ENCODE data around the gene TTC9.

The TTC9 gene

GRCh38 chr14:70600382-70601157, 41.1 kb upstream of the TTC9 start, which contains the start of gene MED6:
Gene MED6 (minus strand): TSS chr14:70600655. CDS start chr14:70600637, 18 bp downstream.
- Histone ChIP-seq H3K36me3 (peaks cover 9% of the 10 kb centered on the region), H3K27me3 (no peaks in the 10 kb centered on the region; the same call in 1 of the 2 replicates), H3K9me3 (no peaks in the 10 kb centered on the region), H3K4me3 (ENCODE audit: low read depth, low read length) (peak within 1 kb of the TSS; percentile 77), H3K4me1 (no peaks in the 10 kb centered on the region)
- TF ChIP-seq CTCF (IDR thresholded peaks at IDR 0.05; ENCODE audit: low read depth, low read length) = no peak
- DNase-seq = peak; percentile 96

DNA sequence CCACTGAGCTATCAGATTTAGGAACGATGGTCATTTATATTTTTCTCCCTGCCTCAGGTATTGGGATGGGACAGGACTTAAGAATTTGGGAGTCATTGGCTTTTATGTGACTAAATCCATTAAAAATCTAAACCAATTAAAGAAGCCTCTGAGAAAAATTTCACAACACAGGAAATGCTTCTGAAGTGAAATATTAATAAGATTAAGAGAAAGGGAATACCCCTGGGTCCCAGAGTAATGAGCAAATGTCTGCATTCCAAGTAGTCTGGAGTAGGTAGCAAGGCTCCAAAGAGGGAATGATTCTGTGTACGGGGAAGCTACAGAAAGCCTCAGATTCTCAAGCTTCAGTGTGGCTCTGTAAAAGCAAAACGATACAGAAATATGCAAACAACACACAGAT, 40.6 kb upstream of the TTC9 start:
- H3K4me1 ChIP-seq = no peaks in the 10 kb centered on the region
- peak overlapping the region; percentile 64 for H3K4me3 ChIP-seq (ENCODE audit: low read depth, low read length)
- peaks cover 3% of the 10 kb centered on the region; the same call in 1 of the 2 replicates for H3K36me3 ChIP-seq
- peaks cover 5% of the 10 kb centered on the region for H3K27me3 ChIP-seq
- H3K9me3 ChIP-seq = no peaks in the 10 kb centered on the region
- no peak for DNase-seq
- TF ChIP-seq CTCF (IDR thresholded peaks at IDR 0.05; ENCODE audit: low read depth, low read length) = no peak

DNA sequence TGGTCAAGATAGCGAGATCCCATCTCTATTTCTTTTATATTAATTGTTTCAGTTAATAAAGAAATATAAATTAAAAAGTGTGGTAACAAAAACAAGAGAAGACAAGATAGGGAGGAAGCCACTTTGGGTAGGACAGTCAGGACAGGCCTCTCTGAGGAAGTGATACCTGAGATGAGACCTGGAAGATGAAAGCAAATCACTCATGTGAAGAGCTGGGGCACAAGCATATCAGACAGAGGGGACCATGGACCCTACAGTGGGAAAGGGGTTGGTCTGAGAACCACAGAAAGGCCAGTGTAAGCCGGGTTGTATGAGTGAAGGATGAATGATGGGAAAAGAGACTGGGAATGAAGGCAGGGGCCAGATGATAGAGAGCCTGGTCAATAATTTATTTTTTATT, 39.5 kb upstream of the TTC9 start:
- Histone ChIP-seq H3K4me1 (no peaks in the 10 kb centered on the region), H3K36me3 (no peaks in the 10 kb centered on the region), H3K9me3 (no peaks in the 10 kb centered on the region), H3K27me3 (peaks cover 12% of the 10 kb centered on the region), H3K4me3 (ENCODE audit: low read depth, low read length) (no peak overlapping the region)
- TF ChIP-seq CTCF (IDR thresholded peaks at IDR 0.05; ENCODE audit: low read depth, low read length) = no peak
- no peak for DNase-seq

- no peaks in the 10 kb centered on the region for H3K4me1 ChIP-seq
- H3K36me3 ChIP-seq = no peaks in the 10 kb centered on the region
- DNase-seq = no peak
- peaks cover 15% of the 10 kb centered on the region for H3K27me3 ChIP-seq
- no peak overlapping the region for H3K4me3 ChIP-seq (ENCODE audit: low read depth, low read length)
- no peaks in the 10 kb centered on the region for H3K9me3 ChIP-seq
- no peak for TF ChIP-seq CTCF (IDR thresholded peaks at IDR 0.05; ENCODE audit: low read depth, low read length)
Observed at GRCh38 chr14:70611216-70611615, 30.5 kb upstream of the TTC9 start.

DNA sequence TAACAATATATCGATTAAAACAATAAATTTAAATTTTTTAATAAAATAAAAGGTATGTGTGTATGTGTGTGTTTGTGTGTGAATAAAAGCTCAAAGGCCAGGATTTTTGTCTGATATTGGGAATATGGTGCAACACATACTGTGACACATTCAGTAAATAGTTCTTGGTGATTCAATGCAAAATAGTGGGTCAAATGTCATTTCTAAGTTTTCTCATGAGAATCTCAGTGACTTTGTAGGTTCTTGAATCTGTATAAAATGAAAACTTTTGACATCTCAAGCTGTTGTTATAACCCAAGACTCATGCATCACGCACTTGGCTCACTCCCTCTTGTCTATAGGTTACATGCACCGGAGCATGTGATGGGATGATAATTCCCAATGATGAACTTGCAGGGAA, 25.1 kb upstream of the TTC9 start:
- Histone ChIP-seq H3K27me3 (peaks cover 15% of the 10 kb centered on the region), H3K36me3 (no peaks in the 10 kb centered on the region), H3K4me1 (no peaks in the 10 kb centered on the region), H3K9me3 (no peaks in the 10 kb centered on the region), H3K4me3 (ENCODE audit: low read depth, low read length) (no peak overlapping the region)
- DNase-seq = no peak
- TF ChIP-seq CTCF (IDR thresholded peaks at IDR 0.05; ENCODE audit: low read depth, low read length) = no peak

DNA sequence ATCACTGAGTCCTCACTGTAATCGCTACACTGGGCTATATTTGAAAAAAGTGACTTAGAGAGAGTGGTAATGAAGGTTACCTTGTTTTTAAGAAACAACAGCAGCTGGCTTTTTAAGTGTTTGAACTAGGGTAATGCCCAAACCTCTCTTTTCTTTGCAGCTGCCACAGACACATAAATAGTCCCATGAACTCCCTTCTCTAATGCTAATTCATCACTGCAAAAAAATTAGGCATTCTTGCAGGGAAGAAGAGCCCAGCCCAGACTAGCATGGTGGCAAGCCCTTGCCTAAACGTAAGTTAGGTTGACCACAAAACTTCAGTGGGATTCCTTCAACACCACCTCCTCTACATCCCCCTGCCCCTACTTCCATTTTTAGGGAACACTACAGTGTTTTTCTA, 23.4 kb upstream of the TTC9 start:
- H3K36me3 ChIP-seq = no peaks in the 10 kb centered on the region
- H3K4me1 ChIP-seq = no peaks in the 10 kb centered on the region
- H3K4me3 ChIP-seq (ENCODE audit: low read depth, low read length) = no peak overlapping the region
- no peak for DNase-seq
- no peaks in the 10 kb centered on the region for H3K9me3 ChIP-seq
- TF ChIP-seq CTCF (IDR thresholded peaks at IDR 0.05; ENCODE audit: low read depth, low read length) = no peak
- H3K27me3 ChIP-seq = peaks cover 18% of the 10 kb centered on the region
